HepG2 (cell line): ENCODE data around the gene HSD3B7. TPM values are rescaled to one million over a fixed set of nuclear protein-coding genes. Genes with fewer than 3 reads are reported as not detected.

Source experiments
- ATF6 ChIP-seq: sonication (generic); formaldehyde crosslinking; conservative IDR thresholded peaks from 2 replicates; pipeline ENCODE4 v1.4.0; 2020; ENCODE audit warnings: missing genetic modification reagents
- CC2D1A ChIP-seq: sonication (generic); formaldehyde crosslinking; IDR thresholded peaks from 2 replicates; pipeline ENCODE4 v1.8.1; 2023; ENCODE audit warnings: mild to moderate bottlenecking, missing genetic modification reagents
- EHMT2 ChIP-seq: fragments of 200-600 bp; sonication (generic); IDR thresholded peaks from 2 replicates; pipeline ENCODE4 v1.7.0; 2017; ENCODE audit warnings: antibody characterized with exemption, low read depth, low read length, borderline replicate concordance
- IKZF4 ChIP-seq: sonication (generic); formaldehyde crosslinking; IDR thresholded peaks from 2 replicates; pipeline ENCODE4 v1.5.1; 2020; ENCODE audit warnings: borderline replicate concordance, mild to moderate bottlenecking, low read depth, missing genetic modification reagents; ENCODE audit errors: not compliant biosample characterization
- IKZF5 ChIP-seq: IDR thresholded peaks from 2 replicates; pipeline ENCODE4 v1.6.1; 2018; ENCODE audit warnings: missing genetic modification reagents, mild to moderate bottlenecking, missing compliant biosample characterization
- NAIF1 ChIP-seq: sonication (generic); formaldehyde crosslinking; IDR thresholded peaks from 2 replicates; pipeline ENCODE4 v1.5.0; 2020; ENCODE audit warnings: mild to moderate bottlenecking, missing genetic modification reagents, borderline replicate concordance
- NCOA5 ChIP-seq: sonication (generic); formaldehyde crosslinking; IDR thresholded peaks from 2 replicates; pipeline ENCODE4 v1.4.0; 2020; ENCODE audit warnings: missing genetic modification reagents
- PHF21A ChIP-seq: sonication (generic); formaldehyde crosslinking; IDR thresholded peaks from 2 replicates; pipeline ENCODE4 v1.5.0; 2020; ENCODE audit warnings: mild to moderate bottlenecking, missing genetic modification reagents
- SAP130 ChIP-seq: IDR thresholded peaks from 2 replicates; pipeline ENCODE4 v1.6.1; 2016; ENCODE audit warnings: low read depth
- SRY ChIP-seq: sonication (generic); formaldehyde crosslinking; IDR thresholded peaks from 2 replicates; pipeline ENCODE4 v1.8.0; 2022; ENCODE audit warnings: mild to moderate bottlenecking, missing genetic modification reagents
- TSC22D2 ChIP-seq: sonication (generic); formaldehyde crosslinking; IDR thresholded peaks from 2 replicates; pipeline ENCODE4 v1.5.1; 2020; ENCODE audit warnings: missing genetic modification reagents, mild to moderate bottlenecking, borderline replicate concordance
- ZNF407 ChIP-seq: sonication (generic); formaldehyde crosslinking; IDR thresholded peaks from one replicate; pipeline ENCODE4 v1.5.1; 2020; ENCODE audit warnings: mild to moderate bottlenecking, missing genetic modification reagents; ENCODE audit errors: not compliant biosample characterization
- ZNF512B ChIP-seq: sonication (generic); formaldehyde crosslinking; IDR thresholded peaks from 2 replicates; pipeline ENCODE4 v1.5.1; 2020; ENCODE audit warnings: missing genetic modification reagents, mild to moderate bottlenecking, borderline replicate concordance
- ZNF792 ChIP-seq: IDR thresholded peaks from 2 replicates; pipeline ENCODE4 v1.6.1; 2016
- polyA plus RNA-seq, 8 experiments: library from polyadenylated mRNA; depleted of rRNA in 3 of 8; stranded (reverse) in 7 of 8; unstranded in 1 of 8; fragments of >200 nt; fragmentation: Illumina TruSeq in 4 of 8; extraction: Trizol in 4 of 8; gene quantifications; 2 replicates each; pipeline versions ENCODE4 v1.2.1 to v1.2.3, GENCODE V29; 2011 to 2016; ENCODE audit warnings: low read depth in 4 of 8, missing spikeins in 1 of 8, mixed read lengths in 1 of 8; ENCODE audit not compliant: insufficient read depth in 1 of 8
- total RNA-seq, 5 experiments: library from RNA; depleted of rRNA; stranded (reverse); fragments of >200 nt; fragmentation: Illumina TruSeq; extraction: Trizol; gene quantifications; 2 replicates each; pipeline ENCODE4 v1.2.3, GENCODE V29; 2016; ENCODE audit warnings: low read depth in 1 of 5

The HSD3B7 gene
- total and polyA plus RNA-seq, 2 of the 13 experiments (the other 11 are each of a cell fraction or from before 2014, with no cell fraction given): 32.9 to 69.7 TPM

GRCh38 chr16:30949650-30950515 is 35.1 kb upstream of the HSD3B7 start (continued):
- TF ChIP-seq TSC22D2 (CRISPR knock-in tag): peak; percentile 91; the same call in 1 of the 2 replicates
- peak; percentile 96 for TF ChIP-seq IKZF5
- peak; percentile 95 for TF ChIP-seq ATF6 (CRISPR knock-in tag)
- TF ChIP-seq CC2D1A: no peak
- peak; percentile 94 for TF ChIP-seq PHF21A (CRISPR knock-in tag)
- no peak for TF ChIP-seq NCOA5 (CRISPR knock-in tag)
- TF ChIP-seq IKZF4 (CRISPR knock-in tag): peak; percentile 91
- TF ChIP-seq EHMT2: no peak
- TF ChIP-seq ZNF792 (CRISPR knock-in tag): peak; percentile 99
- no peak; the same call in 1 of the 2 replicates for TF ChIP-seq NAIF1 (CRISPR knock-in tag)
- peak; percentile 23 for TF ChIP-seq ZNF407 (CRISPR knock-in tag)
- 0 out of 2 replicates have a peak, but pooled peaks have one; percentile 0 for TF ChIP-seq ZNF512B (CRISPR knock-in tag)
- TF ChIP-seq SRY: no peak
- peak; percentile 99 for TF ChIP-seq SAP130 (CRISPR knock-in tag)
